Measurements from ENCODE around the gene AXIN1. TPM values are rescaled to one million over a fixed set of nuclear protein-coding genes. Genes with fewer than 3 reads are reported as not detected.

Gene AXIN1
- total and polyA plus RNA-seq, 2 donors (not counting 1 experiment from before 2014, with no cell fraction given): 5.1 to 18.7 TPM

DNA sequence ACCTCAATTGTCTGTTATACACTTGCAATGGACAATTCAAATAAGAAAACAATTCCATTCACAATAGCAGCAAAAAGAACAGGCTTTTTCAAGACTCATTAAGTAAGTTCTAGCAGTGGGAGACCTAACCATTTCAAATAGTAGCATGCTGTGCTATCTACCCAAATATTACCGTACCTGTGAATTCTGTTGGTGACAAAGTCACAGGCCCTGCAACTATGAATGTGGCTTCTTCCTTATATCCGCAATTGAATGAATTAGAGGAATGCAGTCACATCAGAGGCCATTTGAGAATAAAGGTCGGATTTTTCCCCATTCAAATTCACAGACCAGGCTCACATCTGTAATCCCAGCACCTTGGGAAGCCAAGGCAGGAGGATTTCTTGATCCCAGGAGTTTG lies 43.7 kb upstream of the AXIN1 start:
- TF ChIP-seq EZH2 (IDR thresholded peaks at IDR 0.05; ENCODE audit: low read length, missing control alignments): no peak
- TF ChIP-seq, protein P1, sequence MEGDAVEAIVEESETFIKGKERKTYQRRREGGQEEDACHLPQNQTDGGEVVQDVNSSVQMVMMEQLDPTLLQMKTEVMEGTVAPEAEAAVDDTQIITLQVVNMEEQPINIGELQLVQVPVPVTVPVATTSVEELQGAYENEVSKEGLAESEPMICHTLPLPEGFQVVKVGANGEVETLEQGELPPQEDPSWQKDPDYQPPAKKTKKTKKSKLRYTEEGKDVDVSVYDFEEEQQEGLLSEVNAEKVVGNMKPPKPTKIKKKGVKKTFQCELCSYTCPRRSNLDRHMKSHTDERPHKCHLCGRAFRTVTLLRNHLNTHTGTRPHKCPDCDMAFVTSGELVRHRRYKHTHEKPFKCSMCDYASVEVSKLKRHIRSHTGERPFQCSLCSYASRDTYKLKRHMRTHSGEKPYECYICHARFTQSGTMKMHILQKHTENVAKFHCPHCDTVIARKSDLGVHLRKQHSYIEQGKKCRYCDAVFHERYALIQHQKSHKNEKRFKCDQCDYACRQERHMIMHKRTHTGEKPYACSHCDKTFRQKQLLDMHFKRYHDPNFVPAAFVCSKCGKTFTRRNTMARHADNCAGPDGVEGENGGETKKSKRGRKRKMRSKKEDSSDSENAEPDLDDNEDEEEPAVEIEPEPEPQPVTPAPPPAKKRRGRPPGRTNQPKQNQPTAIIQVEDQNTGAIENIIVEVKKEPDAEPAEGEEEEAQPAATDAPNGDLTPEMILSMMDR (conservative IDR thresholded peaks at IDR 0.05 in 1 of 2, IDR thresholded peaks at IDR 0.05 in 1 of 2; ENCODE audit: low read depth in 1 of 2, low read length in 2 of 2): no peak
- Histone ChIP-seq H3K27me3 (ENCODE audit: control insufficient read depth, insufficient read depth, low read length) (no peaks in the 10 kb centered on the region), H3K4me2 (ENCODE audit: extremely low read depth, insufficient read depth, low read length) (peak overlapping the region; percentile 88), H3K79me2 (ENCODE audit: control insufficient read depth, insufficient read depth, low read length) (peaks cover 1% of the 10 kb centered on the region), H3K9me3 (ENCODE audit: control insufficient read depth, insufficient read depth, low read depth, low read length) (no peaks in the 10 kb centered on the region), H3K4me3 (replicated peaks in 1 of 4; ENCODE audit: control extremely low read depth in 1 of 4, insufficient read depth in 1 of 4, low read depth in 3 of 4, low read length in 4 of 4) (peak overlapping the region in 2 of 4 experiments; percentile 53 to 65), H2AFZ (ENCODE audit: low read length) (no peak overlapping the region), H3K9ac (ENCODE audit: insufficient read depth, low read length) (no peak overlapping the region), H3K27ac (ENCODE audit: insufficient read depth, low read length) (peak overlapping the region; percentile 8), H4K20me1 (ENCODE audit: control insufficient read depth, extremely low read depth, insufficient read depth, low read length) (no peaks in the 10 kb centered on the region), H3K4me1 (ENCODE audit: control insufficient read depth, extremely low read depth, insufficient read depth, low read length) (peaks cover 2% of the 10 kb centered on the region), H3K36me3 (ENCODE audit: control insufficient read depth, insufficient read depth, low read length) (peaks cover 8% of the 10 kb centered on the region)
- DNase-seq (ENCODE audit: low read depth in 2 of 2): no peak

DNA sequence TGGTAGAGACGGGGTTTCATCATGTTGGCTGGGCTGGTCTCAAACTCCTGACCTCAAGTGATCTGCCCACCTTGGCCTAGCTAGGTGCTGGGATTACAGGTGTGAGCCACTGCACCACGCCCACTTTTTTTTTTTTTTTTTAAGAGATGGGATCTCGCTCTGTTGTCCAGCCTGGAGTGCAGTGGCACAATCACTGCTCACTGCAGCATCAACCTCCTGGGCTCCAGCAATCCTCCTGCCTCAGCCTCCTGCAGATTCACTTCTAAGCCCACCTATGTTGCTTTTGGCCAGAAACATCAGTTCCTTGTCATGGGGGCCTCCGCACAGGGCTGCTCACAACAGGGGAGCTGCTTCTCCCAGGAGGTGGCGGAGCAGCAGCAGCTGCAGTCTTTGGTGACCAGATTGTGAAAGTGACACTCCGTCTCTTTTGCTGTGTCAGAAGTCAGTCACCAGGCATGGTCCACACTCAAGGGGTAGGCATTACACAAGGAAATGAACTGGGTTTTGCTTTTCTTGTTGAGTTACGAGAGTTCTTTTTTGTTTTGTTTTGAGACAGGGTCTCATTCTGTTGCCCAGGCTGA lies 40.0 kb upstream of the AXIN1 start:
- H4K20me1 ChIP-seq (ENCODE audit: control insufficient read depth, extremely low read depth, insufficient read depth, low read length): no peaks in the 10 kb centered on the region
- no peak overlapping the region for H2AFZ ChIP-seq (ENCODE audit: low read length)
- no peak overlapping the region for H3K4me2 ChIP-seq (ENCODE audit: extremely low read depth, insufficient read depth, low read length)
- no peak for TF ChIP-seq EZH2 (IDR thresholded peaks at IDR 0.05; ENCODE audit: low read length, missing control alignments)
- TF ChIP-seq, protein P1 (conservative IDR thresholded peaks at IDR 0.05 in 1 of 2, IDR thresholded peaks at IDR 0.05 in 1 of 2; ENCODE audit: low read depth in 1 of 2, low read length in 2 of 2): no peak
- H3K9ac ChIP-seq (ENCODE audit: insufficient read depth, low read length): no peak overlapping the region
- no peaks in the 10 kb centered on the region for H3K9me3 ChIP-seq (ENCODE audit: control insufficient read depth, insufficient read depth, low read depth, low read length)
- H3K4me1 ChIP-seq (ENCODE audit: control insufficient read depth, extremely low read depth, insufficient read depth, low read length): no peaks in the 10 kb centered on the region
- no peaks in the 10 kb centered on the region for H3K36me3 ChIP-seq (ENCODE audit: control insufficient read depth, insufficient read depth, low read length)
- H3K79me2 ChIP-seq (ENCODE audit: control insufficient read depth, insufficient read depth, low read length): no peaks in the 10 kb centered on the region
- no peak overlapping the region for H3K4me3 ChIP-seq (replicated peaks in 1 of 4; ENCODE audit: control extremely low read depth in 1 of 4, insufficient read depth in 1 of 4, low read depth in 3 of 4, low read length in 4 of 4)
- no peaks in the 10 kb centered on the region for H3K27me3 ChIP-seq (ENCODE audit: control insufficient read depth, insufficient read depth, low read length)
- DNase-seq (ENCODE audit: low read depth in 2 of 2): no peak
- H3K27ac ChIP-seq (ENCODE audit: insufficient read depth, low read length): no peak overlapping the region

DNA sequence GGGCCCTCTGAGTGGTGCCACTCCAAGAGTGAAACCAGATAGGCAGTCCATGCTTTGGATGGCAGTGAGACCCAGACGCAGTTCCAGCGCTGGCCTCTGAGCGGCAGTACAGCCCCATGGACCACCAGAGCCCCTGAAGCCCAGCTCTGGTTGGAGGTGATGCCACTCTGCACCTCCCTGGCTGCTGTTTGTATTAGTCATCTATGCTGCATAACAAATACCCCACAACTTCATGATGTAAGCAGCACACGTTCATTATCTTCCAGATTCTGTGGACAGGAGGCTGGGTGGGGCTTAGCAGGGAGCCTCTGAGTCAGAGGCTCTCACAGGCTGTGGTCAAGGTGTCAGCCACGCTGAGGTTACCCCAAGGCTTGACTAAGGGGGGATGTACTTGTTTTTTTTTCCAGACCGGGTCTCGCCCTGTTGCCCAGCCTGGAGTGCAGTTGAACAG lies 39.4 kb upstream of the AXIN1 start:
- peak overlapping the region; percentile 37 for H3K4me2 ChIP-seq (ENCODE audit: extremely low read depth, insufficient read depth, low read length)
- H3K27ac ChIP-seq (ENCODE audit: insufficient read depth, low read length): no peak overlapping the region
- TF ChIP-seq EZH2 (IDR thresholded peaks at IDR 0.05; ENCODE audit: low read length, missing control alignments): no peak
- TF ChIP-seq, protein P1 (conservative IDR thresholded peaks at IDR 0.05 in 1 of 2, IDR thresholded peaks at IDR 0.05 in 1 of 2; ENCODE audit: low read depth in 1 of 2, low read length in 2 of 2): peak; percentile 75 to 93
- no peaks in the 10 kb centered on the region for H4K20me1 ChIP-seq (ENCODE audit: control insufficient read depth, extremely low read depth, insufficient read depth, low read length)
- peak; percentile 80 to 83 for DNase-seq (ENCODE audit: low read depth in 2 of 2)
- no peaks in the 10 kb centered on the region for H3K4me1 ChIP-seq (ENCODE audit: control insufficient read depth, extremely low read depth, insufficient read depth, low read length)
- H2AFZ ChIP-seq (ENCODE audit: low read length): no peak overlapping the region
- no peaks in the 10 kb centered on the region for H3K9me3 ChIP-seq (ENCODE audit: control insufficient read depth, insufficient read depth, low read depth, low read length)
- H3K79me2 ChIP-seq (ENCODE audit: control insufficient read depth, insufficient read depth, low read length): no peaks in the 10 kb centered on the region
- H3K9ac ChIP-seq (ENCODE audit: insufficient read depth, low read length): no peak overlapping the region
- H3K27me3 ChIP-seq (ENCODE audit: control insufficient read depth, insufficient read depth, low read length): no peaks in the 10 kb centered on the region
- H3K36me3 ChIP-seq (ENCODE audit: control insufficient read depth, insufficient read depth, low read length): no peaks in the 10 kb centered on the region
- no peak overlapping the region for H3K4me3 ChIP-seq (replicated peaks in 1 of 4; ENCODE audit: control extremely low read depth in 1 of 4, insufficient read depth in 1 of 4, low read depth in 3 of 4, low read length in 4 of 4)
